Neural cell (in vitro differentiated cells): ENCODE data around the gene DLG2. TPM values are rescaled to one million over a fixed set of nuclear protein-coding genes. Genes with fewer than 3 reads are reported as not detected.

Experiments
- H2AFZ ChIP-seq: fragments of 200-600, 300-800 bp; sonication (generic), shearing (Covaris generic); 2 replicates; pipeline ENCODE4 v1.6.0; 2014; ENCODE audit warnings: low read depth, mild to moderate bottlenecking, antibody characterized with exemption, low read length, moderate library complexity
- H3F3A ChIP-seq: fragments of 200-600 bp; shearing (Covaris generic); 2 replicates; pipeline ENCODE4 v1.6.1; 2016; ENCODE audit warnings: mild to moderate bottlenecking, moderate library complexity, mixed read lengths, antibody characterized with exemption, low read length; ENCODE audit not compliant: insufficient read depth, poor library complexity, severe bottlenecking
- H3K27ac ChIP-seq: fragments of 200-600, 300-800 bp; sonication (generic), shearing (Covaris generic); 2 replicates; pipeline ENCODE4 v1.5.1; 2014; ENCODE audit warnings: mild to moderate bottlenecking, low read length, moderate library complexity
- H3K27me3 ChIP-seq: fragments of 300-800, 200-600 bp; sonication (generic), shearing (Covaris generic); 2 replicates; pipeline ENCODE4 v1.6.0; 2014; ENCODE audit warnings: mild to moderate bottlenecking, low read depth, low read length, moderate library complexity; ENCODE audit not compliant: insufficient read depth
- H3K36me3 ChIP-seq: fragments of 300-800, 200-600 bp; sonication (generic), shearing (Covaris generic); 2 replicates; pipeline ENCODE4 v1.5.1; 2014; ENCODE audit warnings: mild to moderate bottlenecking, antibody characterized with exemption, low read length, moderate library complexity; ENCODE audit not compliant: insufficient read depth
- H3K4me2 ChIP-seq: fragments of 300-800, 200-600 bp; sonication (generic), shearing (Covaris generic); 2 replicates; pipeline ENCODE4 v1.6.0; 2014; ENCODE audit warnings: mild to moderate bottlenecking, low read length
- H3K4me3 ChIP-seq: fragments of 300-800, 200-600 bp; sonication (generic), shearing (Covaris generic); 2 replicates; pipeline ENCODE4 v1.5.1; 2014; ENCODE audit warnings: mild to moderate bottlenecking, low read length, moderate library complexity
- H3K79me2 ChIP-seq: fragments of 200-600 bp; shearing (Covaris generic); replicated peaks from 2 replicates; pipeline ENCODE4 v1.6.0; 2014; ENCODE audit warnings: mild to moderate bottlenecking, low read length, moderate library complexity; ENCODE audit not compliant: insufficient read depth
- H3K9ac ChIP-seq: fragments of 300-800, 200-600 bp; sonication (generic), shearing (Covaris generic); 2 replicates; pipeline ENCODE4 v1.6.1; 2016; ENCODE audit warnings: mild to moderate bottlenecking, low read length, mixed read lengths
- H3K9me2 ChIP-seq: fragments of 200-600 bp; shearing (Covaris generic); 2 replicates; pipeline ENCODE4 v1.6.1; 2016; ENCODE audit warnings: mild to moderate bottlenecking, low read length, mixed read lengths; ENCODE audit not compliant: insufficient read depth
- H3K9me3 ChIP-seq: fragments of 200-600, 300-800 bp; sonication (generic), shearing (Covaris generic); 2 replicates; pipeline ENCODE4 v1.6.1; 2016; ENCODE audit warnings: mild to moderate bottlenecking, mixed run types, low read length, moderate library complexity, mixed read lengths
- H4K20me1 ChIP-seq: fragments of 200-600 bp; shearing (Covaris generic); 2 replicates; pipeline ENCODE4 v1.6.1; 2016; ENCODE audit warnings: mild to moderate bottlenecking, mixed run types; ENCODE audit not compliant: insufficient read depth
- EP300 ChIP-seq: fragments of 450-650 bp; conservative IDR thresholded peaks from 2 replicates; pipeline ENCODE4 v1.6.1; 2014; ENCODE audit warnings: antibody characterized with exemption, mild to moderate bottlenecking, moderate library complexity; ENCODE audit not compliant: poor library complexity, severe bottlenecking
- EZH2 ChIP-seq: fragments of 200-600, 300-800 bp; shearing (Covaris generic), sonication (generic); IDR thresholded peaks from 2 replicates; pipeline ENCODE4 v1.6.1; 2014; ENCODE audit warnings: antibody characterized with exemption, low read length, borderline replicate concordance, mild to moderate bottlenecking; ENCODE audit not compliant: insufficient read depth, poor library complexity, severe bottlenecking
- MXI1 ChIP-seq: fragments of 450-650 bp; conservative IDR thresholded peaks from 2 replicates; pipeline ENCODE4 v1.6.1; 2014; ENCODE audit warnings: antibody characterized with exemption, mild to moderate bottlenecking; ENCODE audit not compliant: poor library complexity, severe bottlenecking
- POLR2AphosphoS5 ChIP-seq: IDR thresholded peaks from 2 replicates; pipeline ENCODE4 v1.6.1; 2012
- RAD21 ChIP-seq: fragments of 450-650 bp; conservative IDR thresholded peaks from 2 replicates; pipeline ENCODE4 v1.6.1; 2014; ENCODE audit warnings: antibody characterized with exemption, mild to moderate bottlenecking, moderate library complexity
- SMC3 ChIP-seq: fragments of 450-650 bp; conservative IDR thresholded peaks from 2 replicates; pipeline ENCODE4 v1.6.1; 2014; ENCODE audit warnings: antibody characterized with exemption, mild to moderate bottlenecking, moderate library complexity; ENCODE audit not compliant: poor library complexity
- TAF1 ChIP-seq: IDR thresholded peaks from 2 replicates; pipeline ENCODE4 v1.6.1; 2012; ENCODE audit warnings: low read depth
- polyA plus RNA-seq: library from polyadenylated mRNA; depleted of rRNA; stranded (reverse); fragments of >200 nt; gene quantifications from 2 replicates; pipeline ENCODE4 v1.2.3, GENCODE V29; 2014
- TF ChIP-seq, protein P1 (sequence below): fragments of 450-650 bp; IDR thresholded peaks from 2 replicates; pipeline ENCODE4 v1.5.1; 2014; ENCODE audit warnings: antibody characterized with exemption, mild to moderate bottlenecking, moderate library complexity; ENCODE audit not compliant: poor library complexity, severe bottlenecking
- TF ChIP-seq, protein P2 (sequence below): IDR thresholded peaks from 2 replicates; pipeline ENCODE4 v1.6.1; 2012; ENCODE audit warnings: borderline replicate concordance

Gene DLG2
- polyA plus RNA-seq, 1 donor from 2014 or later = 179 TPM

DNA sequence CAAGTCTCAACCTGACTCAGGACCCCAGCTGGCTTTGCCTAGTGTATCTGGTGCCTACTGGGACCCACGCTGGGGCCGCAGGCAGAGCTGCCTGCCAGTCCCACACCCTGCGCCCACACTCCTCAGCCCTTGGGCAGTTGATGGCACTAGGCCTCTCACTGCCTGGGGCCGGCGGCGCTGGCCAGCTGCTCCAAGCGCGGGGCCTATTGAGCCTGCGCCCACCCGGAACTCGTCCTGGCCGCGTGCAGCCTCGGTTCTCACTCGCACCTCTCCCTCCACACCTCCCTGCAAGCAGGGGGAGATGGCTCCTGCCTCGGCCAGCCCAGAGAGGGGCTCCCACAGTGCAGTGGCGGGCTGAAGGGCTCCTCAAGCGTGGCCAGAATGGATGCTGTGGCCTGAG is 1432.4 kb downstream of the DLG2 start:
- Histone ChIP-seq H3K79me2 (no peaks in the 10 kb centered on the region), H3K9me2 (no peaks in the 10 kb centered on the region), H3K4me2 (no peak overlapping the region), H3K27ac (no peak overlapping the region), H3K27me3 (no peaks in the 10 kb centered on the region), H3K36me3 (no peaks in the 10 kb centered on the region), H4K20me1 (no peaks in the 10 kb centered on the region), H3K9me3 (no peaks in the 10 kb centered on the region), H2AFZ (no peak overlapping the region), H3F3A (no peaks in the 10 kb centered on the region), H3K4me3 (no peak overlapping the region), H3K9ac (no peak overlapping the region)
- TF ChIP-seq, protein P1, sequence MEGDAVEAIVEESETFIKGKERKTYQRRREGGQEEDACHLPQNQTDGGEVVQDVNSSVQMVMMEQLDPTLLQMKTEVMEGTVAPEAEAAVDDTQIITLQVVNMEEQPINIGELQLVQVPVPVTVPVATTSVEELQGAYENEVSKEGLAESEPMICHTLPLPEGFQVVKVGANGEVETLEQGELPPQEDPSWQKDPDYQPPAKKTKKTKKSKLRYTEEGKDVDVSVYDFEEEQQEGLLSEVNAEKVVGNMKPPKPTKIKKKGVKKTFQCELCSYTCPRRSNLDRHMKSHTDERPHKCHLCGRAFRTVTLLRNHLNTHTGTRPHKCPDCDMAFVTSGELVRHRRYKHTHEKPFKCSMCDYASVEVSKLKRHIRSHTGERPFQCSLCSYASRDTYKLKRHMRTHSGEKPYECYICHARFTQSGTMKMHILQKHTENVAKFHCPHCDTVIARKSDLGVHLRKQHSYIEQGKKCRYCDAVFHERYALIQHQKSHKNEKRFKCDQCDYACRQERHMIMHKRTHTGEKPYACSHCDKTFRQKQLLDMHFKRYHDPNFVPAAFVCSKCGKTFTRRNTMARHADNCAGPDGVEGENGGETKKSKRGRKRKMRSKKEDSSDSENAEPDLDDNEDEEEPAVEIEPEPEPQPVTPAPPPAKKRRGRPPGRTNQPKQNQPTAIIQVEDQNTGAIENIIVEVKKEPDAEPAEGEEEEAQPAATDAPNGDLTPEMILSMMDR = no peak
- TF ChIP-seq EZH2 (no peak), EP300 (no peak), TAF1 (no peak), POLR2AphosphoS5 (no peak), SMC3 (no peak), MXI1 (no peak), RAD21 (no peak)
- TF ChIP-seq, protein P2, sequence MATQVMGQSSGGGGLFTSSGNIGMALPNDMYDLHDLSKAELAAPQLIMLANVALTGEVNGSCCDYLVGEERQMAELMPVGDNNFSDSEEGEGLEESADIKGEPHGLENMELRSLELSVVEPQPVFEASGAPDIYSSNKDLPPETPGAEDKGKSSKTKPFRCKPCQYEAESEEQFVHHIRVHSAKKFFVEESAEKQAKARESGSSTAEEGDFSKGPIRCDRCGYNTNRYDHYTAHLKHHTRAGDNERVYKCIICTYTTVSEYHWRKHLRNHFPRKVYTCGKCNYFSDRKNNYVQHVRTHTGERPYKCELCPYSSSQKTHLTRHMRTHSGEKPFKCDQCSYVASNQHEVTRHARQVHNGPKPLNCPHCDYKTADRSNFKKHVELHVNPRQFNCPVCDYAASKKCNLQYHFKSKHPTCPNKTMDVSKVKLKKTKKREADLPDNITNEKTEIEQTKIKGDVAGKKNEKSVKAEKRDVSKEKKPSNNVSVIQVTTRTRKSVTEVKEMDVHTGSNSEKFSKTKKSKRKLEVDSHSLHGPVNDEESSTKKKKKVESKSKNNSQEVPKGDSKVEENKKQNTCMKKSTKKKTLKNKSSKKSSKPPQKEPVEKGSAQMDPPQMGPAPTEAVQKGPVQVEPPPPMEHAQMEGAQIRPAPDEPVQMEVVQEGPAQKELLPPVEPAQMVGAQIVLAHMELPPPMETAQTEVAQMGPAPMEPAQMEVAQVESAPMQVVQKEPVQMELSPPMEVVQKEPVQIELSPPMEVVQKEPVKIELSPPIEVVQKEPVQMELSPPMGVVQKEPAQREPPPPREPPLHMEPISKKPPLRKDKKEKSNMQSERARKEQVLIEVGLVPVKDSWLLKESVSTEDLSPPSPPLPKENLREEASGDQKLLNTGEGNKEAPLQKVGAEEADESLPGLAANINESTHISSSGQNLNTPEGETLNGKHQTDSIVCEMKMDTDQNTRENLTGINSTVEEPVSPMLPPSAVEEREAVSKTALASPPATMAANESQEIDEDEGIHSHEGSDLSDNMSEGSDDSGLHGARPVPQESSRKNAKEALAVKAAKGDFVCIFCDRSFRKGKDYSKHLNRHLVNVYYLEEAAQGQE = no peak

DNA sequence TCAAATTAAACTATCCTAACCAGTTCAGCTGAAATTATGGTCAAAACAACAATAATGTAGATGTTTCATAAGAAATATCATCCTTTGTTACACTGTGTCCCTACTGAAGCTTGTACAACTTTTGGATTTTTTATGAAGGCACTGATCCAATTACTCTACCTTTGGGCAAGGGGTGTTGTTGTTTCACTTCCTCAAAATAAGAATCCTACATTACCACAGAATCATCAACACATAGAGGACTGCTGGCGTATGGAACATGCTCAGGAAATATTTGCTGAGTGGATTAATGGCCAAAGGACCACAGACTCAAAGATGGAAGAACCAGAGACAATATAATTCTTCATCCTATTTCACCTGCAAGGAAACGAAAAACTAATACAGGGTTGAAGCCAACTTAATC is 1433.4 kb downstream of the DLG2 start:
- H3K9me3 ChIP-seq = no peaks in the 10 kb centered on the region
- no peaks in the 10 kb centered on the region for H4K20me1 ChIP-seq
- H3F3A ChIP-seq = no peaks in the 10 kb centered on the region
- TF ChIP-seq MXI1 = no peak
- no peak for TF ChIP-seq RAD21
- no peak for TF ChIP-seq EP300
- TF ChIP-seq TAF1 = no peak
- TF ChIP-seq, protein P2 = no peak
- H3K9me2 ChIP-seq = no peaks in the 10 kb centered on the region
- no peaks in the 10 kb centered on the region for H3K79me2 ChIP-seq
- H3K27ac ChIP-seq = no peak overlapping the region
- no peaks in the 10 kb centered on the region for H3K27me3 ChIP-seq
- H3K36me3 ChIP-seq = no peaks in the 10 kb centered on the region
- no peak overlapping the region for H3K4me2 ChIP-seq
- H3K4me3 ChIP-seq = no peak overlapping the region
- no peak overlapping the region for H3K9ac ChIP-seq
- H2AFZ ChIP-seq = no peak overlapping the region
